Uterus (tissue), 4 donors: Measurements from ENCODE around the gene GIMAP8. TPM values are rescaled to one million over a fixed set of nuclear protein-coding genes. Genes with fewer than 3 reads are reported as not detected.
A peak's percentile ranks its signal among the peaks of the same experiment; 100 is the strongest.
"Not testable (repeated sequence)": the region's sequence is repeated elsewhere in the genome, so short reads cannot be mapped to it uniquely, and the experiment has no call there.

ENCODE experiments used
- DNase-seq, 2 donors: peaks; one replicate each; pipeline ENCODE4 v3.0.0-alpha.2; 2019 to 2020
- H3K27ac ChIP-seq, 2 donors: fragments of 200-600 bp; sonication (generic); 1 replicate in 1 of 2; 2 replicates in 1 of 2; pipeline ENCODE4 v1.5.1; 2016 to 2018
- H3K27me3 ChIP-seq, 2 donors: fragments of 200-600 bp; sonication (generic); one replicate each; pipeline ENCODE4 v1.5.1; 2018 to 2019; ENCODE audit warnings: control low read depth in 1 of 2
- H3K36me3 ChIP-seq, 2 donors: fragments of 200-600 bp; sonication (generic); one replicate each; pipeline ENCODE4 v1.5.1; 2019; ENCODE audit warnings: control low read depth in 1 of 2
- H3K4me1 ChIP-seq, 2 donors: fragments of 200-600 bp; sonication (generic); one replicate each; pipeline ENCODE4 v1.5.1; 2018 to 2019; ENCODE audit warnings: control low read depth in 1 of 2
- H3K4me3 ChIP-seq, 2 donors: fragments of 200-600 bp; sonication (generic); 1 replicate in 1 of 2; 2 replicates in 1 of 2; pipeline ENCODE4 v1.5.1; 2018 to 2019; ENCODE audit warnings: mild to moderate bottlenecking in 1 of 2
- H3K9me3 ChIP-seq, 2 donors: fragments of 200-600 bp; sonication (generic); one replicate each; pipeline ENCODE4 v1.5.1; 2019; ENCODE audit warnings: control low read depth in 1 of 2
- CTCF ChIP-seq, 4 experiments: fragments of 200-600 bp in 2 of 4; fragments of 450-650 bp in 2 of 4; sonication (generic) in 2 of 4; IDR thresholded peaks; one replicate each; pipeline ENCODE4 v1.5.1; 2016 to 2019; ENCODE audit warnings: antibody characterized with exemption in 4 of 4, mild to moderate bottlenecking in 2 of 4, moderate library complexity in 1 of 4
- POLR2A ChIP-seq, 2 donors: fragments of 450-650 bp; IDR thresholded peaks; one replicate each; pipeline ENCODE4 v1.6.1; 2016; ENCODE audit warnings: antibody characterized with exemption in 2 of 2, mild to moderate bottlenecking in 1 of 2, moderate library complexity in 1 of 2
- intact Hi-C: fragments of 100-400 bp; cut with DNase I; formaldehyde crosslinking; loops from one replicate; pipeline ENCODE4 v1.15.1; 2023; ENCODE audit warnings: low total_unique reads
- total RNA-seq, 4 donors: library from RNA; depleted of rRNA in 3 of 4; stranded (reverse); fragments of >200 nt in 3 of 4; gene quantifications; one replicate each; pipeline versions ENCODE4 v1.1.0 to v1.2.4, GENCODE V29; 2014 to 2023
- donor health status: DM: yes; HTN: yes; CAD: no.

The GIMAP8 gene
- total RNA-seq, 4 donors from 2014 or later = 16.7 to 47.7 (median 25.6) TPM

- Histone ChIP-seq H3K9me3 (no peaks in the 10 kb centered on the region), H3K4me3 (no peak overlapping the region), H3K27me3 (no peaks in the 10 kb centered on the region), H3K27ac (peak overlapping the region; percentile 24 to 81), H3K4me1 (no peaks in the 10 kb centered on the region), H3K36me3 (no peaks in the 10 kb centered on the region)
- TF ChIP-seq POLR2A (IDR thresholded peaks at IDR 0.05) = no peak
- no peak for TF ChIP-seq CTCF (IDR thresholded peaks at IDR 0.05)
- no peak for DNase-seq
- intact Hi-C loops = no loop called here
These were observed 69.7 kb downstream of the GIMAP8 start for GRCh38 chr7:150520145-150520544.

GRCh38 chr7:150522931-150523330 lies 72.5 kb downstream of the GIMAP8 start:
- intact Hi-C loops, H3K36me3 ChIP-seq, DNase-seq: not testable (repeated sequence)

GRCh38 chr7:150524018-150524417 lies 73.6 kb downstream of the GIMAP8 start:
- H3K4me1 ChIP-seq = no peaks in the 10 kb centered on the region
- intact Hi-C loops = no loop called here
- H3K36me3 ChIP-seq = no peaks in the 10 kb centered on the region
- H3K27me3 ChIP-seq = no peaks in the 10 kb centered on the region
- H3K27ac ChIP-seq = no peak overlapping the region
- TF ChIP-seq POLR2A (IDR thresholded peaks at IDR 0.05) (no peak), CTCF (IDR thresholded peaks at IDR 0.05) (no peak)
- no peaks in the 10 kb centered on the region for H3K9me3 ChIP-seq
- no peak overlapping the region for H3K4me3 ChIP-seq
- DNase-seq = no peak

More at GRCh38 chr7:150522931-150523330, 72.5 kb downstream of the GIMAP8 start:
- not testable (repeated sequence) for H3K4me3 ChIP-seq, H3K9me3 ChIP-seq, H3K4me1 ChIP-seq, H3K27me3 ChIP-seq, H3K27ac ChIP-seq

Other genes starting within 250 kb of the GIMAP8 start
- 10 to 100 TPM in 3 of 4 donors, 1 to 10 TPM in 1; 5.9 to 41.2 (median 15.3) TPM for gene LRRC61, start 127.3 kb upstream of the GIMAP8 start, total RNA-seq
- gene ACTR3C, start 127.1 kb upstream of the GIMAP8 start, total RNA-seq = 10 to 100 TPM in 2 of 4 donors, 1 to 10 TPM in 2; 2.6 to 13.1 (median 10.3) TPM
- 100 to 1,000 TPM; 128 to 536 (median 236) TPM for gene RARRES2, start 109.0 kb upstream of the GIMAP8 start, total RNA-seq
- 10 to 100 TPM in 3 of 4 donors, 1 to 10 TPM in 1; 9.7 to 80.8 (median 37.9) TPM for gene REPIN1, start 81.8 kb upstream of the GIMAP8 start, total RNA-seq
- gene ZNF775, start 71.3 kb upstream of the GIMAP8 start, total RNA-seq = 1 to 10 TPM in 3 of 4 donors, not detected in 1; 2.0 to 8.4 (median 6.7) TPM
- 10 to 100 TPM; 14.6 to 70.8 (median 28.8) TPM for gene GIMAP7, start 64.2 kb downstream of the GIMAP8 start, total RNA-seq
- gene GIMAP4, start 116.8 kb downstream of the GIMAP8 start, total RNA-seq = 100 to 1,000 TPM in 1 of 4 donors, 10 to 100 TPM in 3; 39.0 to 116 (median 75.7) TPM
- gene GIMAP6, start 181.8 kb downstream of the GIMAP8 start, total RNA-seq = 10 to 100 TPM; 37.3 to 71.0 (median 60.9) TPM
- gene GIMAP2, start 235.1 kb downstream of the GIMAP8 start, total RNA-seq = 10 to 100 TPM; 20.1 to 59.7 (median 35.1) TPM